IPS-20b (cell line): Measurements from ENCODE around the gene MLLT11.

ENCODE experiments used
- H3K27ac ChIP-seq: one replicate; pipeline ENCODE4 v1.5.1; 2013; ENCODE audit warnings: low read length
- H3K27me3 ChIP-seq: 2 replicates; pipeline ENCODE4 v1.6.1; 2013; ENCODE audit warnings: mild to moderate bottlenecking, low read length, inconsistent platforms; ENCODE audit not compliant: insufficient read depth
- H3K36me3 ChIP-seq: 2 replicates; pipeline ENCODE4 v1.6.1; 2013; ENCODE audit warnings: low read depth, mild to moderate bottlenecking, inconsistent platforms, low read length, moderate library complexity; ENCODE audit not compliant: insufficient read depth
- H3K4me1 ChIP-seq: 2 replicates; pipeline ENCODE4 v1.6.1; 2013; ENCODE audit warnings: mild to moderate bottlenecking, control low read depth, inconsistent platforms, low read length, moderate library complexity; ENCODE audit not compliant: insufficient read depth
- H3K4me3 ChIP-seq: 2 replicates; pipeline ENCODE4 v1.5.1; 2013; ENCODE audit warnings: mild to moderate bottlenecking, low read length, inconsistent platforms
- H3K9ac ChIP-seq: 2 replicates; pipeline ENCODE4 v1.6.1; 2013; ENCODE audit warnings: low read depth, mild to moderate bottlenecking, inconsistent platforms, low read length, moderate library complexity
- H3K9me3 ChIP-seq: 2 replicates; pipeline ENCODE4 v1.6.1; 2013; ENCODE audit warnings: mild to moderate bottlenecking, low read depth, low read length, inconsistent platforms; ENCODE audit not compliant: insufficient read depth

MLLT11 gene

DNA sequence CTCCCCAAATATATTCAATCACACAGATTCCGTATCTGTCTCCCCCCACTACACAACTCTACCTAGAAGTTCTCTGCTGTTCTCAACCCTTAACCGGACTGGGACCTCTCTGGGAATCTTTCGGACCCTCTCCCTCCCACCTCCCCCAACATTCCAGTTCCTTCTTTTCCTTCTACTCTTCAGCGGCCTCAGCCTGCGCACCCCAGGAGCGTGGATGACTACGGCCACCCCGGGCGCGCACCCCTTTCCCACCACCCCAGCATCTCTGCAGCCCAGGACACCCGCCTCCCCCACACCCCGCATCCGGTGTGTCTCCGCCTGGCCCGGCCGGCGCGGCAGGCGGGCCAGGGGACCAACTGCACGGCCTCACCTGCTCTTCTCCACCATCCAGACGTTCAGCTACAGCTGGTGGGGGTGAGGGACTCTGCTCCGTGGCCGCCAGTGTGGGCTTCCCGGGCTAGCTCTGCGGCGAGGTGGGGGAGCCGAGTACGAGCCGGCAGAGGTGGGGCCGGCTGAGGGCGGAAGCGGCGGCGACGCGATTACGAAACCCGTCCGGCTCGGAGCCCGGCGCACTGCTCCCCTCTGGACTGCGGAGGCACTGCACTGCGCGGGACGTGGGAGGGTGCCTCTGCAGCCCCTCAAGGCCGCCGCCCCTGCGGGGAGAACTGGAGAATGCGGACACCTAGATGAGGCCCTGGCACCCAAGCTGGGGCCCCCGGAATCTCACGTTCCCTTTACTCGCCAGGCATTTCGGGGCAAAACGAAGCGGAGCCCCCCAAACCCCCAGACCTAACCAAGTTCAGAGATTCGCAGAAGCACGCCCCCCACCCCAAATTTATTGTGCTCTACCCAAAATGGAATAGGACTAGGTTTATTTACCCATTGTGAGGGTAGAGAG is 839 bp upstream of the MLLT11 start, which contains the start of gene CDC42SE1:
Gene CDC42SE1 (minus strand): TSS at position 514 of the 898 bp plus-strand sequence. CDS start 3,892 bp downstream, outside the sequence.
- Histone ChIP-seq H3K27ac (peak within 1 kb of the TSS; percentile 86), H3K27me3 (no peaks in the 10 kb centered on the region), H3K9ac (peak within 1 kb of the TSS; percentile 89), H3K36me3 (peaks cover 32% of the 10 kb centered on the region), H3K4me3 (peak within 1 kb of the TSS; percentile 95), H3K4me1 (peaks cover 14% of the 10 kb centered on the region), H3K9me3 (no peaks in the 10 kb centered on the region)

DNA sequence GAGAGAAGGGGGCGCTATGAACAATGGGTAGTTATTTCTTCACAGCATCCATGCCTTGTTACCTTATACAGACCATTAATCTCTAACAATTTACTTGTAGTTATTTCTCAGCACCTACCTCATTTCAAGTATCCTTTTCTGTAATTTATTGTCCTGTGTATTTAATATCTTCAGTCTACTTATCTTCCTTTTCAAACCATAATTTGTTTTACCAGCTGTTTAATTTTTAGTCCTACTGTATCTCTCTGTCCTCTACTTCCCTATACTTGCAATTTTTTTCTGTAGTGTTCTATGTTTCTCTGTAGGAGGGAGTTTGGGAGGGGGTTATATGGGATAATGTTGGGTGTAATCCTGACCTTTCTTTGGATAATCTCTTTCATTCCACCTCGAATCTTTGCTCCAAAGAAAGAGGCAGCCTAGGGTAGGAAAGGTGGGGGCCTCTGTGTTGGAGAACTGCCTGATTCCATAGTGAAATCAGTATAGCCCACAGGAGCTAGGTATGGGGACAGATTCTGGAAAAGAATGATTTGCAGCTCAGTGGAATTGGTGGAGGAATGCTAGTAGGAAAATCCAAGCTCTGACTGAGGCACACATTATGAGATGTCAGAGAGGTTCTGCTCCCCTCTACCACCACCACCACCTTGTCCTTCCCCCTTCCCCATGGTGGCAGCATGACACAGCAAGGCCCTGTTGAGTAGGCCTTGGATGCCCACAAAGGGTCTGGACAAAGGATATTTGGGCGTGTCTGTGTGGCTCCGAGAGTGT is 642 bp downstream of the MLLT11 start:
- Histone ChIP-seq H3K9me3 (no peaks in the 10 kb centered on the region), H3K36me3 (peaks cover 19% of the 10 kb centered on the region), H3K9ac (peak overlapping the region; percentile 89), H3K4me3 (peak overlapping the region; percentile 95), H3K27me3 (no peaks in the 10 kb centered on the region), H3K4me1 (peaks cover 14% of the 10 kb centered on the region), H3K27ac (peak overlapping the region; percentile 70)

DNA sequence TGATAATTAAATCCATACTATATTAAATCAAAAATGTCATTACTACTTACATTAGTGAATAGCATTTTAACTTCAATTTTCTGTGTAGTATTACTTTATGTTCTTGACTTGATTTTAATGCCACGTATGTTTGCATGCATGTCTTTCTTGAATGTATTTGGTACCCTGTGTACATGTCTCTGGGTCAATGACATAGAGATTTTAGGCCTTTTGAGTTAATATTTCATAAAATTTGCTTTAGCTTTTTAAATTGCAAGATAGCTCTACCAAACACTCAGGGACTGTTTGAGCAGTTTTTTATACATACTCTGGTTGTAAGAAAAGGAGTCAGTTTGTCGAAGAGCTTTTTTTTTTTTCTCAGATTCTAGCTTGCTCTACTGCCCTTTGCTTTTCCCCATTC is 1.5 kb downstream of the MLLT11 start:
- peaks cover 15% of the 10 kb centered on the region for H3K36me3 ChIP-seq
- no peaks in the 10 kb centered on the region for H3K27me3 ChIP-seq
- H3K27ac ChIP-seq: no peak overlapping the region
- no peaks in the 10 kb centered on the region for H3K9me3 ChIP-seq
- peak overlapping the region; percentile 89; the same call in 1 of the 2 replicates for H3K9ac ChIP-seq
- peaks cover 14% of the 10 kb centered on the region for H3K4me1 ChIP-seq
- peak overlapping the region; percentile 95 for H3K4me3 ChIP-seq

DNA sequence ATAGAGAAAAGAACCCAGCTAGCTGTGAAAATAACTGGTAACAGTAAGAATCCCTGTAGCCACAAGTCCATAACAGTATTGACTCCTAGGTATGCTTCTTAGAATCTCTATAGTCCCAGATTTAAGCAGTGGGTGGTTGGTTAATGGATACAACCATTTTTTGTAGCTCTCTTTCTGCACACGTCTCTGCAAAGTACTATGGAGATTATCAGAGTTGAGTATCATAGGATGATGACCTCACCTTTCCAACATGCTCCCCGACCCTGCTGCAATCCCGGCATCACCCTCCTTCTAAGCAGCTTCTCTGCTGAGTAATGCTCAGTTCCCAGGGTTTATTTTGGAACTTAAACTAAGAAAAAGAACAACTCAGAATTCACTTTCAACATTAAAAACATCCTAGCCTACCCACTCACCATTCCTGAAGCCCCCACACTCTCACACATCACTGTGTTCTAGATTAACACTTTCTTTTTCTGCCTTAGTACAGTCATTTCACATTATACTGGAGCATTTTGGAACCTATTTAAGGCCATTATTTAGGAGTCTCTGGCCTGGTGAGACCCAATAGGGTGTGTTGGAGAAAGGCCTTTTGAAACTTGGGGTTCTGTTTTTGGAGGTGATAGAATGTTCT is 2.7 kb downstream of the MLLT11 start:
- Histone ChIP-seq H3K9me3 (no peaks in the 10 kb centered on the region), H3K4me3 (no peak overlapping the region), H3K27me3 (no peaks in the 10 kb centered on the region), H3K36me3 (peaks cover 20% of the 10 kb centered on the region), H3K27ac (no peak overlapping the region), H3K4me1 (peaks cover 11% of the 10 kb centered on the region), H3K9ac (no peak overlapping the region)

DNA sequence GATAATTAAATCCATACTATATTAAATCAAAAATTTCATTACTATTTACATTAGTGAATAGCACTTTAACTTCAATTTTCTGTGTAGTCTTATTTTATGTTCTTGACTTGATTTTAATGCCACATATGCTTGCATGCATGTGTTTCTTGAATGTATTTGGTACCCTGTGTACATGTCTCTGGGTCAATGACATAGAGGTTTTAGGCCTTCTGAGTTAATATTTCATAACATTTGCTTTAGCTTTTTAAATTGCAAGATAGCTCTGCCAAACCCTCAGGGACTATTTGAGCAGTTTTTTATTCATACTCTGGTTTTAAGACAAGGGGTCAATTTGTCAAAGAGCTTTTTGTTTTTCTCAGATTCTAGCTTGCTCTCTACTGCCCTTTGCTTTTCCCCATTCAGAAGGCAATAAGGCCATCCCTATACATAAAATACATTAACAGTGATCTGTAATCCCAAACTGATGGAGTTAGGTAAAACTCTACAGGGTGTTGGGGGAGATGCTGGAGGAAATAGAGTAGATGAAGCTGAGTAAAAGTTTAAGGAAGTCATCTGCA is 5.0 kb downstream of the MLLT11 start:
- H3K4me3 ChIP-seq: no peak overlapping the region
- H3K27ac ChIP-seq: no peak overlapping the region
- H3K9ac ChIP-seq: no peak overlapping the region
- peaks cover 32% of the 10 kb centered on the region for H3K36me3 ChIP-seq
- H3K27me3 ChIP-seq: no peaks in the 10 kb centered on the region
- H3K9me3 ChIP-seq: no peaks in the 10 kb centered on the region
- peaks cover 9% of the 10 kb centered on the region; the same call in 1 of the 2 replicates for H3K4me1 ChIP-seq

DNA sequence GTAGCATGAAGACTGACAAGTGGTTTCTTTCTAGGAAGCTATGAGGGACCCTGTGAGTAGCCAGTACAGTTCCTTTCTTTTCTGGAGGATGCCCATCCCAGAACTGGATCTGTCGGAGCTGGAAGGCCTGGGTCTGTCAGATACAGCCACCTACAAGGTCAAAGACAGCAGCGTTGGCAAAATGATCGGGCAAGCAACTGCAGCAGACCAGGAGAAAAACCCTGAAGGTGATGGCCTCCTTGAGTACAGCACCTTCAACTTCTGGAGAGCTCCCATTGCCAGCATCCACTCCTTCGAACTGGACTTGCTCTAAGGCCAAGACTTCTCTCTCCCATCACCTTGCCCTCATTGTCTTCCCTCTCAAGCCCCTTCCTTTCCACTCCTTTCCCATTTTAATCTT is 7.0 kb downstream of the MLLT11 start:
- peaks cover 5% of the 10 kb centered on the region; the same call in 1 of the 2 replicates for H3K4me1 ChIP-seq
- no peaks in the 10 kb centered on the region for H3K27me3 ChIP-seq
- no peak overlapping the region for H3K4me3 ChIP-seq
- no peak overlapping the region for H3K9ac ChIP-seq
- H3K9me3 ChIP-seq: no peaks in the 10 kb centered on the region
- no peak overlapping the region for H3K27ac ChIP-seq
- H3K36me3 ChIP-seq: peaks cover 32% of the 10 kb centered on the region

DNA sequence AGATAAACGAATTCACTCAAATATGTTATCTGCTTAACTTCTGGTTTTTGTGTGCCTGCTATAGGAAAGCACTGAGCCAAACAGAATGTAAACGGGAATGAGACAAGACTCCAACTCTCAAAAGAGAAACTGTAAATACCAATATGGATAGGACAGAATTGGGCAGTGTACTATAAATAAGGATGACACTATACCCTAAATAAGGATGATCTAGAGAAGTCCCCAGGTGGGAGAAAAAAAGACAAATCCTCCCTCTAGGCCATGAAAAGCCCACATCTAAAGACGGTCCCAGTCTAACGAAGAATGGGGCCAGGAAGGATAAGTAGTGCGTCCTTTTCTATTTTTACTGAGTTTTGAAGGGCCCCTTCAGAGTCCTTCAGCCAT is 8.9 kb downstream of the MLLT11 start:
- Histone ChIP-seq H3K36me3 (peaks cover 26% of the 10 kb centered on the region), H3K4me1 (peaks cover 3% of the 10 kb centered on the region; the same call in 1 of the 2 replicates), H3K27ac (no peak overlapping the region), H3K4me3 (no peak overlapping the region), H3K9me3 (no peaks in the 10 kb centered on the region), H3K9ac (no peak overlapping the region), H3K27me3 (no peaks in the 10 kb centered on the region)

DNA sequence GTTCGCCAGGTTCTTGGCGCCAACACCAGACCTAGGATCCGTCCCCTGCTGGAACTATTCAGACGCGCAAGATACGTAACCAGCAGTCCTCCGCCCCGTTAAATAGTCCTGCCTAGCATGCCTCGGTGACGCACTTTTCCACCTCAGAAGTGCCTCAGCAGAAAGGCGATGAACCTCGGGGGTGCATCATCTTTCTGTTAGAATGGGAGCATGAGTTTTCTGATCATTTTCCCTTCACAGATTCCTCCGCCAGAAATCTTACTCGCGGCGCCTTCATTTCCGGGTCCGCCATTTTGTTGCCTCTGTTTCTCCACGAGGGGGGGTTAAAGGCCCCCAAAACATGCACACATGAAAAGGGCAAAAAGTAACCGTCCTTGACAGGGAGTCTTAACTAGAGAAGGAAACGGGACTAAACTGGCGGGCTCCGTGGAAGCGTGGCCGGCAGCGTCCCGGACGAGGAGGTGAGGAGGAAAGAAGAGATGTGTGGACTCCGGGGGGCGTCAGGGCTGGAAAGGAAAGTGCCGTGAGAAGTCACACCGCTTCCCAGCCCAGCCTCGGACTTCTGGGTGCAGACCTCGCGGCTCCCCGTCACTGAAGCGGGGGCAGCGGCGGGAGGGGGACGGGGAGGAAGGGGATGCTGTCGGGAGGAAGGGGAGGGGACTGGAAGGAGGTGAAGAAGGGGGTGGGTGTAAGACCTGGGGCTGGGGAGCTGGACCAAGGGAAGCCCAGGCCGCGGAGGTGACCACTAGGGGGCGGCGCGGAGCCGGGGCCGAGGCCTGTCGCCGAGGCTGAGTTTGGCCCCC is 10.5 kb downstream of the MLLT11 start, which contains the start of gene GABPB2:
Gene GABPB2 (plus strand): TSS at position 288 of the 803 bp plus-strand sequence. CDS start 17,429 bp downstream, outside the sequence.
- Histone ChIP-seq H3K4me1 (peaks cover 3% of the 10 kb centered on the region; the same call in 1 of the 2 replicates), H3K27ac (peak within 1 kb of the TSS; percentile 99), H3K9ac (peak within 1 kb of the TSS; percentile 98), H3K9me3 (no peaks in the 10 kb centered on the region), H3K36me3 (peaks cover 26% of the 10 kb centered on the region), H3K27me3 (no peaks in the 10 kb centered on the region), H3K4me3 (peak within 1 kb of the TSS; percentile 95)

DNA sequence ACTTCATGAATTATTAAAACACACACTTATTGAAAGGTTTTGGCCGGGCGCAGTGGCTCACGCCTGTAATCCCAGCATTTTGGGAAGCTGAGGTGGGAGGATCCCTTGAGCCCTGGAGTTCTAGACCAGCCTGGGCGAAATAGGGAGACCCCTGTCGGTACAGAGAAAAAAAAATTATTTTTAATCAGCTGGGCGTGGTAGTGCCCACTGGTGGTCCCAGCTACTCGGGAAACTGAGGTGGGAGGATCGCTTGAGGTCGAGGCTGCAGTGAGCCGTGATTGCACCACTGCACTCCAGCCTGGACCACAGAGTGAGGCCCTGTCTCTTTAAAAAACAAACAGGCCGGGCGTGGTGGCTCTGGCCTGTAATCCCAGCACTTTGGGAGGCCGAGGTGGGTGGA is 12.0 kb downstream of the MLLT11 start:
- H3K4me3 ChIP-seq: no peak overlapping the region
- H3K9me3 ChIP-seq: no peaks in the 10 kb centered on the region
- H3K4me1 ChIP-seq: peaks cover 3% of the 10 kb centered on the region; the same call in 1 of the 2 replicates
- H3K9ac ChIP-seq: no peak overlapping the region
- peaks cover 18% of the 10 kb centered on the region for H3K36me3 ChIP-seq
- no peaks in the 10 kb centered on the region for H3K27me3 ChIP-seq
- no peak overlapping the region for H3K27ac ChIP-seq

DNA sequence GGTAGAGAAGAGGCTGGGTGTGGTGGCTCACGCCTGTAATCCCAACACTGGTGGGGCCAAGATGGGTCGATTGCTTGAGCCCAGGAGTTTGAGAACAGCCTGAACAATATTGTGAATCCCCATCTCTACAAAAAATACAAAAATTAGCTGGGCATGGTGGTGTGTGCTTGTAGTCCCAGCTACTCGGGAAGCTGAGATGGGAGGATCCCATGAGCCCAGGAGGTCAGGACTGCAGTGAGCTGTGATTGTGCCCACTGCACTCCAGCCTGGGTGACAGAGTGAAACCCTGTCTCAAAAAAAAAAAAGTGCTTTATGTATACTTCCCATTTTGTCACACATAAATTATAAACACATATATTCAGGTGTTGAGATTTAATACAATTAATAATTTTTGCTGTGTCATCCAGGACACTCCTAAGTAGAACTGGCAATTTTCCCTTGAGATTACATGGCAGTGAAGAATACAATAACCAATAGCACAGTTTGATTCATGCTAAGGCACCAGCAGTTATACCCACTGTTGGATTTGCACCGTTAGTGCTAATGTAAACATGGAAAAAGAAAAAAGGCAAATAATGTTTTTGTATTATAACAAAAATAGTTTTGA is 25.9 kb downstream of the MLLT11 start:
- peaks cover 4% of the 10 kb centered on the region; the same call in 1 of the 2 replicates for H3K4me1 ChIP-seq
- H3K4me3 ChIP-seq: no peak overlapping the region
- no peaks in the 10 kb centered on the region for H3K27me3 ChIP-seq
- H3K9me3 ChIP-seq: no peaks in the 10 kb centered on the region
- no peaks in the 10 kb centered on the region for H3K36me3 ChIP-seq
- H3K9ac ChIP-seq: no peak overlapping the region
- H3K27ac ChIP-seq: no peak overlapping the region
